Measurements from ENCODE around the gene SLIT3.
"Not testable (repeated sequence)": the region's sequence is repeated elsewhere in the genome, so short reads cannot be mapped to it uniquely, and the experiment has no call there.

Gene SLIT3

DNA sequence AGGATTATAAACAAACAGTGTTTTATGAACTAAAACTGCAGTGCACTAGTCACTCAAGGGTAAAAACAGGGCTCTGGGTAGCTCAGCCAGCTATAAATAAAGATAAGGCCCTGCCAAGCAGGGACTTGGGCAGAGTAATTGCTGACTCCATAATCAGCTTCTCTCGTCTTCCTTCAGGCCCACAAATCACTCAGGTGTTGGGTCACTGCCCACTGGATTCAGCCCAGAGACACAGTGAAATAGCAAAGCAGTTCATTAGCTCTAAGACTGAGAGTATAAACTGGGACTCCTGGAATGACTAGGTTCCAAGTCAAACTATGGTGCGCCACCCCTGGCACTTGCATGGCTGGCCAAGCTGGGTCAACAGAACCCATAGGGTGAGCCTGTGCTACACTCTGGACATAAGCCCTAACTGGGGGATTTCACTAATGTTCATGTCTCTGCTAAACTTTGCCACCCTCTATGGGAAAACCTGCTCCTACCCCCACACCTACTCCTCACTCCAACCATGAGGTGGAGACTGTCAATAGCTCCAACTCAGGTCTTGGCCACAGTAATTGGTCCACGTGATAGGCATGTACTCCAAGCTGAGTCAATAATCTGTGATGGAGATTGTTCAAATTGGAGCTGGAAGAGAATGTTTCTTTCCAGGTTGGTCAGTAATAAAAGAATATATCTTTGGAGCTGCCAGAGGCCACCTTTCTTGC lies 158.5 kb downstream of the SLIT3 start:
- DNase-seq (ENCODE audit: low read depth): no peak

DNA sequence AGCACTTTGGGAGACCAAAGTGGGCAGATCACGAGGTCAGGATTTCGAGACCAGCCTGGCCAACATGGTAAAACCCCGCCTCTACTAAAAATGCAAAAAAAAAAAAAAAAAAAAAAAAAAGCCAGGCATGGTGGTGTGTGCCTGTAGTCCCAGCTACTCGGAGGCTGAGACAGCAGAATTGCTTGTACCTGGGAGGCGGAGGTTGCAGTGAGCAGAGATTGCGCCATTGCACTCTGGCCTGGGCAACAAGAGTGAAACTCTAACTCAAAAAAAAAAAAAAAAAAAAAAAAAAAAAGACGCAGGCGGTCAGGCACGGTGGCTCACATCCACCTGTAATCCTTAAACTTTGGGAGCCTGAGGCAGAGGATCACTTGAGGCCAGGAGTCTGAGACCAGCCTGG lies 160.7 kb downstream of the SLIT3 start:
- DNase-seq (ENCODE audit: low read depth): not testable (repeated sequence)

DNA sequence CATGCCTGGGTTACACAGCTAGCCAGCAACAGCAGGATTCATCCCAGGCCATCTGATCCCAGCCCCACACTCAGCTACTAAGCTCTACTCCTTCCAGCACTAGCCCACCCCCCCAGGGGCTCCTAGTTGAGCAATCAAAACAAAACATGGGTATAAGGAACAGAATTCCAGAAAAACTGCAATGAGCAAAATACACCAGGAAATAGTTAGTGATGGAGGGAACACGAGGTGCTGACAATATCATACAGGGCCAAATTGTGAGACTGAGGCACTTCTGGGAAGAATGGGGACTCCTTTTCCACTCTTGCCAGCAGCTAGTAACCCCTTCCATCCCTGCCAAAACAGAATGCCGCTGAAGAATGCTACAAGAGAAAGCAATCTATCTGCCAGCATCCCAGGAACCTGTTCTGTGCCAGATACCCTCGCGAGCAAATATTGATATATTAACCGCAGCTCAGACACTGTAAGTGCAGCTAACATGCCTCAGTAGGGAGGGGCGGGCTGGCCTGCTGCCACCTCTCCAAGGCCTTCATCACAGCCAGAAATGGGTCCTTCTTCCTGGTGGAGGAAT lies 161.4 kb downstream of the SLIT3 start:
- DNase-seq (ENCODE audit: low read depth): no peak

DNA sequence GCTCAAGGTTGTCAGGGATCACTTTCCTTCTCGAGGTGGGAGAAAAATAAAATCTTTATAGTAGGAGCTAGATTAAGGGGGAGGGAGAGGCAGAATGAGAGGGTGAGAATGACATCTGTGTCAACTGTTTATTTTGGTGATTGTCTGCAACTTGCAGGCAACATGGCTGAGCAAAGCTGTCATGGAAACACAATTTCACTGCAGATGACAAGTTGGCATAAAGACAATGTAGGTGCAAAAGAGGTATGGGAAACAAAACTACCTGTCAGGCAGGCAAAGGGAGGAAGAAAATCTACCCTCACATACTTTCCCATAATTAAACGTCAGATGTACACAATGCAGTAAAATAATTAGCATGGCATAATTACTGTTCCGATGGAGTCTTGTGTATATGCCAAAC lies 167.4 kb downstream of the SLIT3 start:
- DNase-seq (ENCODE audit: low read depth): no peak

DNA sequence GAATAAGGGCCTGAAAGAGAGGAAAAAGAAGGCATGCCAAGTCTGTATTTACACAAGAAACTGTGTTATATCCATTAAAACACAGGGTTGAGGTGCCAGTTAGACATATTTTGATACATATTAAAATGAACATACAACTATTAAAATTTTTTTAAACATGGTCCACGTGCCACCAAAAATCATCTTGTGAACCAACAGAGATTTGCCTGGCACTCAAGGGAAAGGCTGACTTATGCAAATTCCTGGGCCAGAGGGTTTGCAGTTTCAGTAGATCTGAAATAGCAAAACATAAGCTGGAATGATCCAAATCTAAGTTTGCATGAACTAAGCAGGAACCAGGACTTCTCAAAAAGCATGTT lies 168.7 kb downstream of the SLIT3 start:
- DNase-seq (ENCODE audit: low read depth): no peak

DNA sequence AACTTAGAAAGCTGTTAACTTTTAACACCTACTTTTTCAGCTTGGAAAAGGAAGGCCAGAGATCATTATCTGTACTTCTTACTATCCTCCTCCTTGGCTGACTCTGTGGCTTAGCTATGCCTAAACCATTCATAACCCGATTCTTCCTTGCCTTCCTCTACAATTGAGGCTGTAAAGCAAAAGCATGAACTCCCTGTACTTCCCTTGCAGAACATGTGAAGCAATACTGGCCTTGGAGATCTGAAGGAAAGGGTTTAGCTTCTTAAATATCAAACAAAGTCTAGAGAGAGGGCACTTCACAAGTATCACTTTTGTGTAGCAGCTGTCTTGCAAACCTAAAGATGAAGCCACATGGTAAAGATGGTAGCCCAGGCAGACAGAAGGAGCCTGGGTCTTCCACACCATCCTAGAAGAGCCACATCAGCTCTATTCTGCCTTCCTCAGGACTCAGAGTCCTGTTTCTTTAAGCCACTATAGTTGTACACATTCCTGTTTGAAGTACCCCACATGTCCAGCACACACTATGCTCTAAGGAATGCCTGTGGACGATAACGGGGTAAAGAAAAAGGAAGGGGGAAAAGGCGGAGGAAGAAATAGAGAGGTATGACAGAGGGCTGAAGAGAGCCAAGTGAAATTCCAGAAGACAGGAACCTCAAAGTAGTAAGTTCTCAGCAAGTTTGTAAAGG lies 169.2 kb downstream of the SLIT3 start:
- no peak for DNase-seq (ENCODE audit: low read depth)

DNA sequence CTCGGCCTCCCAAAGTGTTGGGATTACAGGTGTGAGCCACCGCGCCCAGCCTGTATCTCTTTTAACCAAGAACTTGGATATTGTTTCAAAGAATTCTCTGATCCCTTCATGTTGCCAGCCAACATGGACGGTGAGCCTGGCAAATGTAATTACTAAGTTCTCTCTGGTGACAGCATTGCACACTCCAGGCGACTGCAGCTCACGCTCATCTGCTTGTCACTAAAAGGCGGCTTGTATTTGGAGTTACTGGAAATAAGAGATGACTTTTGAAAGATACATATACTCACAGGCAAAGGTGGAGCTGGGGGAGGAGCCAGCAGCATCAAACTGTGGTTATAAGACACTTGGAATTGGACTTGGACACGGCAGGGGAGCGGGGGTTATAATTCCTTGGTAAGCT lies 172.3 kb downstream of the SLIT3 start:
- DNase-seq (ENCODE audit: low read depth): no peak

DNA sequence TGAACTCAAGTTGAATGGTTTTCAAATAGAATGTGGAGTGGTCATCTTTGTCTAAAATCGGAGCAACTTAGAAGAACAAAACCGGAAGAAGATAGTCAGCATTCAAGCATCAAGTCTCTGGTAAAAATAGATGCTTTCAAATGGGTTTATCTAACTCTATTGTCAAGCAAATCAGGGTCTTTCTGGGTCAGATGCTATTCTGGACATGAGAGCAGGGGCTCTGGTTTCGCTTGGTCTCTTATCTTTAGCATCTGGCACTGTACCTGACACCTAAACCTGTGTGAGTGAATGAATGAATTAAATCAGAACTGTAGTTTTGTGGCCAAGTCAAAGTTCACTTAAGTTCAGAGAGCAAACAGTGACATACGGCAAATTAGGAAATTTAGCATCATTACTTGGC lies 173.5 kb downstream of the SLIT3 start:
- no peak for DNase-seq (ENCODE audit: low read depth)

DNA sequence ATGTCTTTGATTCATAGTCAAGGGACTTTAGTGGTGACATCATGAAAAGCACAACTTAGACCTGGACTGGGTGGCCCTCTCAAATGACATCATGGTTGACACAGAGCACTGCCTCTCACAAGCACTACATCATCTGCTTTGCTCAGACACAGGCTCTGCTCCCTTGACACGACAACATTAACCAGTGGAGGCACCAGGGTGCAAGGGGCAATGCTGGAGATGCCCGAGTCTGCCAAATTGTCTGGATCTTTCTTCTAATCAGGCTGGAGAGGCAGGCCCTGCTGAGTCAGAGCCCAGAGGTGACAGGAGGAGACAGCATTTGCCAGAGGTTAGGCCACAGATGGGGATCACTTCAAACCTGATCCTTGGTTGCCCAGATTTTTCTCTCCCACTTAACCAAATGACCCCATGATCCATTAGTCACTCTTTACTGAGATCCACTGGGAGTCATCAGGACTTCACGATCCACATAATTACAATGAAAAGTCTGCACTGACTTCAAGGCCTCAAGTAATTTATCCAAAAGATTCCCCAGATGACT lies 174.4 kb downstream of the SLIT3 start:
- peak; percentile 44 for DNase-seq (ENCODE audit: low read depth)

DNA sequence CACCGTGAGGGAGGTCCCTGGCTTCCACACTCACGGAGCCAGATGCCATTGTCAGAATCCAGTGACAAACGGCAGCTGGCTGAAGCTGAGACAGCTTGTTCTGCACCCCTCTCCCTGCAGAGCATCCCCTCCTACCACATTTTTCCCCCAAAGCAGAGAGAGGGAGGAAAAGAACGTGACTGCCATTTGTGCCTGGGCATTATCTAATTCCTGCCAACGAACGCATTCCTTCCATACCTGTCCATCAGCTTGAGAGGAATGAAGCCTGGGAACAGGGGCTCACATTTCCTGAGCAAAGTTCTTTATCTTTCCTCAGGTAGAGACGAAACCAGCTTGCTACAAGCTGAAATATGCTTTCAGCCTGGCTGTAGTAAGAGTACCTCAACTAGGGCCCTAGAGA lies 175.4 kb downstream of the SLIT3 start:
- DNase-seq (ENCODE audit: low read depth): no peak

DNA sequence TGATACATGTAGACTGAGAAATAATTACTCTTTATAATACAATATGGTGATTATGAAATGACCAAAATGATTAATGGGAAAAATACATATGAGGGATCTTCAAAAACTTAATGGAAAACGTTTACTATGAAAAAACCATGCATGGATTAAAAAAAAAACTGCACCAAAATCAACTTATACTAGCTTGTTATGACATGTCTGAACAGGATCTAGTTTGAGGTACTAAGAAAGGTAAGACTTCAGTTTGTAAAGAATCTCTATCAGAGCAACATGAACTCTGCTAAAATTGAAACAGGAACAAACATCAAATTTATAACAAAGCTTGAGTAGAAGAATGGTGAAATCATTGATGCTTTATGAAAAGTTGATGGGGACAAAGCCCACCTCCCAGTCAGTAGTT lies 178.0 kb downstream of the SLIT3 start:
- no peak for DNase-seq (ENCODE audit: low read depth)

DNA sequence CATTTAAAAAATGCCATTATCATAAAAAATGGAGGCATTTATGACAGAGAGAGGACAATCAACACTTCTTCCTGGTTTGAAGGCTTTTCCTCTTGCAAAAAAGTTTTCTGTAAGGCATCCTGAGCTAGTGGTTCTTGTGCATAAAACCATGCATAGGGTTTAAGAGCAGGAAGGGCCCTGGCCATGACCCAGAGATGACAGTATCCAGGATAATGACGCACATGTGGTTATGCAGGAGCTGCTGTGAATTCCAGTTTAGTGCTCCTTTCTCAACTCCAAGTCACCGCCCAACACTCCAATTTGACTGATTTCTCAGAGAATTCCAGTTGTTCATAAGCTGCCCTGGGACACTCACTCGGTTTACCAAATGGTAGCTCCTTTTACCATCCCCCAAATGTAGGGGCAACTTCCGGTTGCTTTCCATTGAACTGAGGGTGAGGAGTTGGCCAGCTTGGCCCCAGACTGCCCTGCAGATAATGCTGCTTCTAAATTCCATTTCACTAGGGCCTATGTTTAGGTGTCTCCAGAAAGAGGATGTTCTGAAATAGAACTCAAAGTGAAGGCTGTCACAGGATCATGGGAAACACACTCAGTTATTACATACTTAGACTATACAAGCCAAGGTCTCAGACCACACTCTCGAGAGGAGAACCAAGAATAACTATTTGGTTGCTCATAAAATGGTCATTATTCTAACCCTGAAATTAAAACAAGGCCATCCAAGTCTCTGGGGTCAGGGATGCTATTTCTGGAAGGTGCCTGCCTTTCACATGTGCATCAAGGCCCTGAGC lies 179.1 kb downstream of the SLIT3 start:
- DNase-seq (ENCODE audit: low read depth): peak; percentile 94

DNA sequence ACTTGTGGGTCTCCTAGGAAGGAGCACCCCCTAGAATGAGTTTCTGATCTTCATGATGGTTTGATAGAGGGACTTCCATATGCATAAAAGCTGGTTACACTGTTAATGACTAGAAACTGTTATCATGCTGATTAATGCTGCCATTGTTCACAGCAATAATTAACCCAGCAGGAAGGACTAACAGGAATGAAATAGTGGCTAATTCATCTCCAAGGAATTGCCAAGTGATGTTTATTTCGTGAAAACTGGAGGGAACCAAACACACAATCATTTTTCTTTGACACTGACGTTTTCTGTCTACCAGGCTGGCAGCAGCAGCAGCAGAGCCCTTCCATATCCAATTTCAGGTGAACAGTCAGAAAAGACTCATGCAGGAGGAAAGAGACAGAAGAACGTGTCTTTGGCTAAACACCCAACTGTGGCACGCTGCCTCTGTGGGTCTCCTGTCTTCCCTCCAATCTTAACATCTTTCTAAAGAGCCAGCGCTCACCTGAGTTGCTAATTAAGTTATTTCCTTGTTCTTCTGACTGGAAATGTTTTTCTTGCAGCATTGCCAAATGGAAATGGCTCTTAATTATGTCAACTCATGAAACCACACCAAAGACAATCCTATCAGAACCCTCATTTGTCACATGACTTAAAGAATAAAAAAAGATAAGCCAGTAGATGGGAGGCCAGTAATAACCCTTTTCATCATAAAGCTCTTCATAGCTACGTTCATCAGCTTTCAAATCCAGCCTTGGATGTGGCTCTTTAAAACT lies 181.5 kb downstream of the SLIT3 start:
- no peak for DNase-seq (ENCODE audit: low read depth)

DNA sequence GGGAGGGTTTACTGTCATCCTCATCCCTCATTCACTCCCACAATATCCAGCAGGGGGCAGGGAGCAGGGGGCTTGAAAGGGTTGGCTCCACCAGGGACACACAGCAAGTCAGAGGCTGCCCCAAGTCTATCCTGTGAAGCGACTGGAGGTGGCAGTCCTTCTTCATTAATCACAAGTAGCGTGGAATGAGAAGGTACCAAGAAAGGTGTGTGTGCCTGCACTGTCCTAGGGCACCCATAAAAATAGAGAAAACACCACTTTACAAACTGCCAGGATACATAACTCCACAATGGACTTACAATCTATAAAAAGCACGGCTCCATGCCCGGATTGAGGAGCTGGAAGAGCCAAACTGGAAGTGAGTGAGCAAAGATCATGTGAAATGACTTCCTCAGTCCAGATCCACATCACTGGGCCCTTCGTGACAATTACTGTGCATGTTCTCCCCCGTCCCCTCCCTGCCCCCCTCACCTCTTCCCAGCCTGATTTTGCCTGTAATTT lies 183.9 kb downstream of the SLIT3 start:
- DNase-seq (ENCODE audit: low read depth): peak; percentile 18

DNA sequence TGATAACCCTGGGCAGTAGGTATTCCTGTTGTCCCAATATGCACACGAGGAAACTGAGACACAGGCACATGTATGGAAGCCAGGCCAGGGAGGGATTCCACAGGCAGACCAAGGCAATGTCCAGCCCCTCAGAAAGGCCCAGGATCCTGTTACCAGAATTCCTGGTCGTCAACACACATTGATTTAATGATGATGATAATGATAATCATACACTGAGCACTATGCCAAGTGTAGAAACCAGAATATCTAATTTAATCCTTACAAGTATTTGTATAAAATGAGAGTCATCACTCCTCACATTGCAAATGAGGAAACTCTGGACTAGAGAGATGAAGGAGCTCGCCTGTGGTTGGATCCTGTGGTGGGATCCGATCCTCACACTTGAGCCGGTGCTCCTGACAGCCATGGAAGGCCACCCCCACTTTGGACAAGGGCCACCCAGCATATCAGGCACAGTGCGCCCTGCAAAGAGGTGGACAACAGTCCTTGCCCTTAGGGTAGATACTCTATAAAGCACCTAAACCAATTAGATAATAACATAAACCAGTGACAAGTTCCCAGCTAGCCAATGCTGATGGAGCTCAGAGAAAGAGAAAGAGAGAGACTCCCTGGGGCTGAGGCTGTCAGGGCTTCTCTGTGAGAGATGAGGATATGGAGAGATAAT lies 185.3 kb downstream of the SLIT3 start:
- no peak for DNase-seq (ENCODE audit: low read depth)

DNA sequence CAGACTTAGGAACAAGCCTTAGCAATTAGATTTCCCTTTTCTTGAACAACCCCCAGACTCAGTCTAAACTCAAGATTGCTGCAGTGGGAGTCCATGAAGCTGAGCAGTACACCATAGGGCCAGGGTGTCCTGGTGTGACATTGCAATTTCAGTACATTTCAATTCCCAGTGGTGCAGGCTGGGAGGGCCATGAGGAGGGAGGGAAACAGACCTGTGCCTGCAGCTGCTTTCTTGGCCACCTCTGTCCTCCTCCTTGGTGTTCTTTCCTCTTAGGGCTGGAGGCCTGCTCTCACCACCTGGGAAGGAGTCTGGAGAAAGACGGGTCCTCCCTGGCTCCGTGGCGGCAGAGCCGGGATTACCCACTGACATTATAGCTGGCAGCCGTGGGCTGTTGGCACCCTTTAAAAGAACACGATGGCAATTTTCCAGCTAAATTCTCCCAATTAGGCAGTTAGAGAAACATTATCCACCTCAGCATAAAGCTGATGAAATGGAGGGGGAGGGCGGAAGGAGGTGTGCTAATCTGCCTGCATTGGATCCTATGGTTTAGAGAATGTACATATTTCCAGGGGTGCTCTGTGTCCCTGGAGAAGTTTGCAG lies 186.4 kb downstream of the SLIT3 start:
- no peak for DNase-seq (ENCODE audit: low read depth)

DNA sequence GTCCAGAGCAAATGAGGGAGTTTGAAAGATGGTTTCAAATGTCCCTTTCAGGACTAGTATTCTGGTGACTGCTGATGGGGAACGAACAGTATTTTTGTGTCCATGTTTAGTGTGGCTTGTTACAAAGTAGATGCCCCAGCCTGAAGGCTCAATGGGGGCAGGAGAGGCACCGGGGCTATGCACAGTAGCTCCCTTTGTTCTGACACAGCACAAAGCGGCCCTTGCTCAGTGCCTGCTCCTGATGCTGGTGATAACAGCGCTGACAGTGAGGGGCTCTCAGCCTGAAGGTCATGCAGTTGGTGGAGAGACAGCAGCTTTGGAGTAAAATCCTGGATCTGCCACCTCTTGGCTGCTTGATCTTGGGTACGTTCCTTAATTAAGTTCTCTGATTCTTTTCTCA lies 188.9 kb downstream of the SLIT3 start:
- no peak for DNase-seq (ENCODE audit: low read depth)

DNA sequence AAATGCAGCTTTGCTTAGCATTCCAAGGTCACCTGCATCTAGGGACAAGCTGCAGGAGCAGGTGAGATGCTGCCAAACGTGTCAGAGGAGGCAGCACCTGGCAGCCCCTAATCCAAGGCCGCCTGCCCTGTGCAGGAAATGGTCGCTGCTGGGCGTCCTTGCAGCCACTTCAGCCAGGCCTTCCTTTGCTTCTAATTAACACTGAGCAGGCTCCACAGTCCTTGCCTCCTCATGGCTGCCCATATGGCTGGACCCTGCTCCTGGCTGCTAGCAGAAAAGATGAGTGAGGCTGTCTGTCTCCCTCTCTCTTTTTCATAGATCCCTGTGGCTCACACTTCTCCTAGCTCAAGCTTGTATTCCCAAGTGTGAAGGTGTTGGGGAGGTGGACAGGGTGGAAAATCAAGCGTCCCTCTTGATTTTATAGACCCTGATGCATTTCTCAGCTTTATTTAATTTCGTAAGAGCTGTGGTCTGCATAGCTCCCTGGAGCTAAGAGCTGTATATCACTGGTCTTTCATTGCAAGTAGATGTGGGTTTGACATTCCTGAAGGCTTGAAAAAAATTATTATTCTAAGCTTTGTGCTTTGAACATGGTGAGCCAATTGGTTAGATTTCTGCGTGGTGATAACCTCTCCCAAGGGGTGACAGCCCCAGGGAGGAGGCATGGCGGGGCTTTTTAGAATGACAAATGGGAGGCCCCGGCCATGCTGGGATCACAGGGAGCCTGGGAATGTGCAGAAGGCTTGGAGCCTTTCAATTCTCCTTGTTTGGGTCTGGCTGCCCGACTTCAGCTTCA lies 193.8 kb downstream of the SLIT3 start:
- peak; percentile 51 for DNase-seq (ENCODE audit: low read depth)

DNA sequence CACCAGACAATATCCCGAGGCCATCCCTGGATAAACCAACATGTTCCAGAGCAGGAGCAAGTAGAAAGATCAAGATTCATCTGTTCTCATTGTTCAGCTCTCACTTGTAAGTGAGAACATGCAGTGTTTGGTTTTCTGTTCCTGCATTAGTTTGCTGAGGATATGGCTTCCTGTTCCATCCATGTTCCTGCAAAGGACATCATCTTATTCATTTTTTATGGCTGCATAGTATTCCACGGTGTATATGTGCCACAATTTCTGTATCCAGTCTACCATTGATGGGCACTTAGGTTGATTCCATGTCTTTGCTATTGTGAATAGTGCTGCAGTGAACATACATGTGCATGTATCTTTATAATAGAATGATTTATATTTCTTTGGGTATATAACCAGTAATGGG lies 195.4 kb downstream of the SLIT3 start:
- not testable (repeated sequence) for DNase-seq (ENCODE audit: low read depth)

All from EH (cell line).